Stimulated activated CD4-positive, alpha-beta T cell treated with anti-CD3 and anti-CD28 coated beads, TNF-alpha, amount 100 ng/mL, for 4 hours (primary cell): ENCODE results near the gene GLB1L.
"Not testable (repeated sequence)": the region's sequence is repeated elsewhere in the genome, so short reads cannot be mapped to it uniquely, and the experiment has no call there.

ENCODE experiments used
- DNase-seq, 3 experiments: peaks; one replicate each; pipeline ENCODE4 v3.0.0-alpha.2; 2020; ENCODE audit warnings: low read depth in 3 of 3

GLB1L gene

DNA sequence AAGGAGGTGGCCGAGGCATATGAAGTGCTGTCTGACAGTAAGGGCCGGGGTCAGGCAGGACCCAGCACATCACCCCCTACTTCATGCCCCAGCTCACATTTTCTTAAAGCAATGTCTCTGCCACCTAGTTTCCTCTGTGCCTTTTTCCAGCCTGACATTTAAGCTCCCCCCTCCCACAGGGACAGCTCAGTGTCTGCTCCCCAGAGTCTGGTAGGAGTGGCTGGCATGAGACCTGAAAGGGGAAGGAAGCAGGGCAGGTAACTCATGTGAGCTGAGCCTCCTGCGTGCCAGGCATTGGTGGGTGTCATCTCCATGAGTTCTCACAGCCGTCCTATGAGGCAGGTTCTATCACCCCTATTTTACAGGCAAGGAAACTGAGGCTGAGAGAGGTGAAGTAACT, 35.4 kb upstream of the GLB1L start:
- no peak for DNase-seq

DNA sequence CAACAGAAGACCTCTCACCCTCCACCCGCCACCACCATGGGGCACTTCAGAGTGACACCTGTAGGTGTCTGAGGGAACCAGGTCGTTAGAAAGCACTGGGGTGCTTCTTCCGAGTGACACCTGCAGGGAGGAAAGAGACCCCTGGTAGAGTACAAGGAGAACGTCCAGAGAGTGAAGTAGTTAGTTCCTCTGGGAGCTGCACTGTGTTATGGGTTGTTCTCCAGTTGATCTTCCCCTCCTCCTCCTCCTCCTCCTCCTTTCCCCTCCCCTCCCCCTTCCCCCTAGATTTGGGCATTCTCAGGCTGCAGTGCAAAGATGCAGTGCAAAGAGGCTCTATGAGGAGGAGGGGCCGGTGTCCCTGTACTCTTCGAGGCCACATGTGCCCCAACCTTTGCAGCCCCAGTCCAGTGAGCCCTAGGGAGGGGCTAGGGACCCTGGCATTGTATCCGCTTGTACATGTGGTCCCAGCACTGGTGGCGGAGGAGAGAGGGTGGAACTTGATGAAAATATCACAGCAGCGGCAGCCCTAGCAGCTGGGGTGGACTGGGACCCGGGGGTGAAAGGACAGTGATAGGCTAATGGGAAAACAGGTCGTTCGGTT, 34.8 kb upstream of the GLB1L start:
- DNase-seq = no peak

DNA sequence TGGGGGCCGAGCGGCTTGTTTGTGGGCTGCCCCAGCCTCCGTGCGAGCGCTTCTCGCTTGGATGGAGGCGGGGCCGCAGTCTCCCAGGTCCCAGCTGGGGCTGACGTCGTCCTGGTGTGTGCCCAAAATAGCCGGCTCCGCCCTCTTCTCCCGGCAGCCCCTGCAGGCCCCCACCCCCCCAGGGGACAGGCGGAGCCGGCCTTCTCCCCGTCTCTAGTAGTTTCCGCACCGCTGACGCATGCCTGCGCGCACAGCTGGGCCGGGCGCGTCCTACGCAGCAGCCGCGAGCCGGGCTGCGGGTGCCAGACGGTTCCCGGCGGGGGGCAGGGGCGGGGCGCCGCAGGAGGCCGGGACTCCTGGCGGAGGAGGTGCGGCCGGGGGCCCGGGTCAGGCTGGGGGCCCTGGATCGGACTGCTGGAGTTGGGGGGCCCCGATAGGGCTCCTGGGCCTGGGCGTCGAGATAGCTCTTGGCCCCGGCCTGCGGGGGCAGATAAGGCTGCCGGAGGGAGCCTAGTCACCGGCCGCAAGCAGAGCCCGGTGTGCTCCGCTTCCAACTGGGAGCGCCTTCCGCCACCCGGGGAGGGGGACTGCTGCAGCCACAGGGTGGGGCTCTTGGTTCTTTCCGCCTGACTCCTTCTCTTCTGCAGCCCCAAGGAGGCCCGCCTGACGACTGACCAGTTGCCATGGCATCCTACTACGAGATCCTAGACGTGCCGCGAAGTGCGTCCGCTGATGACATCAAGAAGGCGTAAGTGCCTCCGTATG, 34.1 kb upstream of the GLB1L start, which contains the start of gene DNAJB2:
Gene DNAJB2, plus strand, starts transcription at position 216 of the 765 bp plus-strand sequence. Its CDS starts 468 bp downstream, at position 684.
- DNase-seq = peak; percentile 94 to 99 (median 99)

- DNase-seq = no peak
Observed at GRCh38 chr2:219278655-219279150, 33.5 kb upstream of the GLB1L start.

DNA sequence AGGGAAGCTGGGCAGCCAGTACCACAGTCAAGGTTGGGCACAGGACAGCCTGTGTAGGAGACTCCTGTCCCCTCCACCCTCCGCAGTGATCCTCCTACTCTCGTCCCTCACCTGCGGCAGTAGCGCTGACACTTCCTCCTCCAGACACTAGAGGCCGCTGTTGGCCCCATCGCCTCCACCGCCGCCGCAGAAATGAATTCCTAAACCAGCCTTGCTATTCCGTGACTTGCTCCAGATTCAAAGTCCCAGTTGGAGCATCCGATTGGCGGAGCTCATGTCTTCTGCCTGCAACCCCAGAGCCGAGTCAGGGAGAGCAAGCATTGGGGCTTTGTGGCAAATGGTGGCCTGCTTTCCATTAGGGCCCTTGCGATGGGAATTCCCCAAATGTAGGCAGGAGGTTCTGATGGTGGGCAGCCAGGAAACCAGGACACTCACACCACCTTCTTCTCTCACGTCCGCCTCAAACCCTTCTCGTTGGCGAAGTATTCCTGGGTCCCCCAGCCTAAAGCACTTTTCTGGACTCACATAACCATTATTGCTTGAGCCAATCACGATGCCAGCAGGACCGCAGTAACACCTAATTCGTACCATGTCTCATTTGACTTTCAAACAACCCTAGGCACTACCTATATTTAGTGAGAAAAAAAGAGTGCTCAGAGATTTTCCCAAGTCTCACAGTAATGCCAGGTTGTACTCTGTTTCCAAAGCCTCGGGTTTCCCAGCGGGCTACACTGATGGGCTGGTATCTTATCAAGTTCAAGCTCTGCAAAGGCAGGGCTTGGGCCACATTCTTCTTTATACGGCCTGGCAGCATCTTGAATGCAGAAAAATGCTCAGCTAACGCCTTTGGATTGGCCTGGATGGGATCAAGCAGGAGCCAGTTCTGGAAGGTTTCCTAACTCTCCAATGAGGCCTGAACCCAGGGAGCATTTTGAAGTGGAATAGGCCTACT, 32.7 kb upstream of the GLB1L start:
- peak; percentile 54 to 61 (median 60) for DNase-seq

DNA sequence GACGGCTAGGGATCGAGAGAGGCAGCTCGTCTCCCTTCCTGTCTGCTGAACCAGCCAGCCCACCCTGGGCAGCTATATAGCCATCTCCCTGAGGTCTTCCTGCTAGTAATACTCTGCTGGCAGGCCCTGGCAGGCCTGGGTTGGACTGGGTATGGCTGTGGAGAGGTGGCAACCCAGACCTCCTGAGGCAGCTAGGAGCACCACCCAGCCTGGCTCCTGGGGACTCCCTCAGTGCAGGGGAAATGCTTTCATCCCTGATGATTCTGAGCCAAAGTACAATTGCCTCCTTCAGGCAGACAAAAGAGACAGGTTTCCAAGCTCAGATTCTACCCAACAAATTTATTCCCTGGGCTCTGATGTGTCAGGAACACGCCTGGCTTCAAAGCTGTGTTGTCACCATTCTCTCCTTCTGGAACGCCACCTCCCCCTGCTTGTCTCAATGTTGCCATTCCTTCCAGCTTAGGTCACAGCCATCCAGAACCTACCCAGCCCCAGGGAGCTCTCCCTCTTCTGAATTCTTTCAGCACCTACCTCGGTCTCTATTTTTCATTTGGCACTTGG, 29.2 kb upstream of the GLB1L start:
- no peak for DNase-seq

DNA sequence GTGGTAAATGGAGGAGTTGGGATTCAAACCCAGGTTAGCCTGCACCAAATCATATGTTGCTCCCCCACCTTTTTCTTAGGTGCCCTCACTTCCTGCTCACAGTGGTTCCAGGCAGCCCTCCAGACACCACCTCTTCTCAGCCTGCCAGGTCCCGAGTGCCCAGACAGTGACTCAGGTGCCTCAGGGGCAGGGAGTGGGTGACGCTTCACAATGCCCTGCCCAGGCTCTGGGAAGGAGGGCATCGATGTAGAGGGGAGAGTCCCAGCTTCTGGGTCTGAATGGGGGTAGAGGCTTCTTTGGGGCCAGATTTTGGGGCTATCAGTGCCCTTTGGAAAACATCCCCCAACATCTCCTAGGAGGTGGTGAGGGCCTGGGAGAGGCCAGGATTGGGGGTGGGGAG, 28.7 kb upstream of the GLB1L start:
- no peak for DNase-seq

GRCh38 chr2:219272995-219273394, 27.8 kb upstream of the GLB1L start:
- no peak for DNase-seq

DNA sequence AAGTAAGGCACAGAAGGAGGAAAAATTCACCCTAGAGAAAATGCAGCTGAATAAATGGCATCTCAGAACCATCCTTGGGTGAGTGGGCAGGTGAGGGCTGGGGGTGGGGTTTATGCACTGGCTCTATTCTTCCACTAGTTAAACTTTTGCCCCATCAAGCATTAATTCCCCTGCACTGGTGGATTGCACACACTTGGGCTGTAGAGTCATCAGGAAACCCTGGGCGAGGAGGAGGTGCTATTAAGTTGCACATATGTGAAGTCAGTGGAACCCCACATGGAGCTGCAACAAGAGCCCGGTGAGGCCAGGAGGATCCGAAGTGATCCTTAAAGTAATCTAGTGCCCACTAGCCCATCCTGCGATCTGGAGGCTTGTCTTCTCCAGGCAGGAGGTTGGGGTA, 27.1 kb upstream of the GLB1L start:
- no peak for DNase-seq

DNA sequence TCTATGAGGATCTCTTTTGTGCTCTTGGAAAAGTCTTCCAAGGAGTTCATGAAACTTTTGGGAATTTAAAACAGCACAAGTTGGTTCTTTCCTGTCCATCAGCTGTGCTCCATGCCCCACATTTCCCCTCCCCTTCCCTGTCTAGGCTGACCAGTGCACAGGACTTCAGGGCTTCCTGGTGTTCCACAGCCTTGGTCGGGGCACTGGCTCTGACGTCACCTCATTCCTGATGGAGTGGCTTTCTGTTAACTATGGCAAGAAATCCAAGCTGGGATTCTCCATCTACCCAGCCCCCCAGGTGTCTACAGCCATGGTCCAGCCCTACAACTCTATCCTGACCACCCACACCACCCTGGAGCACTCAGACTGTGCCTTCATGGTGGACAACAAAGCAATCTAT, 25.8 kb upstream of the GLB1L start:
- DNase-seq = no peak

- DNase-seq = no peak
Observed at GRCh38 chr2:219270055-219270372, 24.8 kb upstream of the GLB1L start.

DNA sequence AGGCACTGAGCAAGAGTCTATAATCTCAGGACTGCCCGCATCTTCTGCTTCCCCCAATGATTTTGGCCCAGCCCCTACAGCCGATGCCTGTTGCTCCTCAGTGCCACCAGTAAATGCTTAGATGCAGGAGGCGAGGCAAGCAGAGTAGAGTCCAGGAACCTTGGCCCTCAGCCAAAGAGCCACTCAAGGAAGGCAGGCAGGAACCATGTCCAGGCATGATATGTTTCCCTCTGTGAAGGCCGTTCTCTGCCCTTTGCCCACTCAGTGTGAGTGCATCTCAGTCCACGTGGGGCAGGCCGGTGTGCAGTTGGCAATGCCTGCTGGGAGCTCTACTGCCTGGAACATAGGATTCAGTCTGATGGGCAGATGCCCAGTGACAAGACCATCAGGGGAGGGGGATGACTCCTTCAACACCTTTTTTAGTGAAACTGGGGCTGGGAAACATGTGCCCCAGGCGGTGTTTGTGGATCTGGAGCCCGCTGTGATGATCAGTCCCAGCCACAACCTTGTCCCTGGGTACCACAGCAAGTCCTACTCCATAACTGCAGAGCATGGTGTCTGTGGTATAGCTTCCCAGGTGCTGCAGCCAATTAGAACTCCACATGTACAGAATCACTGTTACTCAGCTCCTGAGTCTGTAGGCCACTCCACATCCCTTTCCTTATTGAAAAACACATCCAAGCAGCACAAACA, 24.3 kb upstream of the GLB1L start:
- no peak for DNase-seq

GRCh38 chr2:219268294-219268693, 23.1 kb upstream of the GLB1L start:
- no peak for DNase-seq

- DNase-seq = no peak
Observed at GRCh38 chr2:219266886-219267285, 21.6 kb upstream of the GLB1L start.

DNA sequence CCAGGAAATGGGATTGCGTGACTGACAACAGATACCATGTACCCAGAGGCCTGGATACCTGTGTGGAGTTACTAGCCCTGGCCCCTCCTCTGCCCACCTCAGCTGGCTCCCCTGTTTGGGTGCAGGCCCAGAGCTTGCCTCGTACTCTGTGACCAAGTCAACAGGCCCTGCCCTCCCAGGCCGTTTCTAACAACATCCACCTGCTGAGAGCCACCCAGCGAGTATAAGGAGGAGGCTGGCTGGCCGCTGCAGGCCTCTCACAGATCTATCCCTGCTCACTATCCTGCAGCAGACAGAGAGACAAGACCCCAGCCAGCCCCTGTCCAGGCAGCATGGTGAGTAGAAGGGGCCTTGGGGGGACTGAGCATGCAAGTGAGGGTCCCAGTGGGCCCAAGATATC, 21.0 kb upstream of the GLB1L start:
- no peak for DNase-seq

- DNase-seq = no peak
Observed at GRCh38 chr2:219261024-219261855, 16.0 kb upstream of the GLB1L start.

- not testable (repeated sequence) for DNase-seq
Observed at GRCh38 chr2:219258942-219259341, 13.7 kb upstream of the GLB1L start.

DNA sequence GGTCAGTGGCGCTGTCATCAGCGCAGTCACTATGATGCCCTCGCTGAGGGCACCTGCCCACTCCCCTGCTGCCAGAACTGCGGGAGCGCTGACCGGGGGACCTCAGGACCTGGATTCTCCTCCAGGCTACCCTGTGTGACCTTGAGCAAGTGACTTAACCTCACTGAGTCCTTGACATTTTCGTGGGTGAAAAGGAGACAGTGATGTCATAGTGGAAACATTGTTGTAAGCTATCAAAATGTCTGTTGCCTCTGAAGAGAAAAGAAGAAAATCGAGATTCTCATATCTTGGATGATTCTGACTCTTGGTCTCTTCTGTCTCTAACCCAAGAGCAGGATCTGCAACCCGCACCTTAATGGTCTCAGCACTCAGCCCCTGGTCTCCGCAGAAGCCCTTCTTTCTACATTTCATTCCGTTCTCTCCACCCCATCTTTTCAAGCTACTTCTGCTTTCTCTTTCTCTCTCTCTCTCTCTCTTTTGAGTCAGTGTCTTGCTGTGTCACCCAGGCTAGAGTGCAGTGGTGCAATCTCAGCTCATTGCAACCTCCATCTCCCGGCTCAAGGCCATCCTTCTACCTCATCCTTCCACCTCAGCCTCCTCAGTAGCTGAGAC, 9.5 kb upstream of the GLB1L start:
- DNase-seq = peak in 1 of 3 experiments; percentile 25

DNA sequence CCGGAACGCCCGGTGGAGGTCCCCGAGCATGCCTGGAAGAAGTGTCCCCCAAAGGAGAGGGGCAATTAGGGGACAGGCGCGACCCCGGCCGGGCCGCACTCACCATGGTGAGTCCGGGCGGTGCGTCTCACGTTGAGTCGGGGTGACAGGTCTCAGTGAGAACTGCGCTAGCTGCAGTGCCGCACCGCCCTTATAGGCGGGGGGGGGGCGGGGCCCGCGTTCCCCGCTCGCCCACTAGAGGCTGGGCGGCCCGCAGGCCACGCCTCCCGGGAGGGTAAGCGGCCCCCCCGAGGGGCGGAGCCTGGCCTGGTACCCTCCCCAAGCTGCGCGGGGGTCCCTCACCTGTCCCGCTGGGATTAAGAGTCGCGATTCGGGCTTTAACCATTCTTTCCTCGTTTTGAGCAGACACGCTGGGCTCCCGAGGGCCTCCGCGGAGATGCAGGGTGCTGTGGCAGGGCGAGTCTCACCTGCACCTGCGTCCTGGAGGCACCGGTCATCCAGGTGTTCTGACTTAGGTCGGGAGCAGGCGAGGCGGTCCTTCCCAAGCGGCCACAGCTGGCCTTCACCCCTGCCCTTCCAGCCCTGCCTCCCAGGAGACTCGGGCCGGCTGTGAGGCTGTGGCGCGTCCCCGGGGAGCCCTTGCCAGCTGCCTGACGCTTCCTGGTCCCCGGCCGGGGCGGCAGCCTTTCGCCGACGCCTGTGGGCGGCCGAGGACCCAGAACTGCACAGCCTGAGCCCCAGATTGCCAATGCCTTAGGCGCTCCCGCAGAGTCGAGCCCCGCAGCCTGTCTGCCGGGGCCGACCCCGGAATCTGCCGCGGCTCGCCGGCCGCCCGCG, 8.7 kb upstream of the GLB1L start, which contains the start of gene TUBA4A:
Gene TUBA4A, minus strand, starts transcription at position 166 of the 837 bp plus-strand sequence. Its CDS starts 60 bp downstream, at position 106.
- peak; percentile 81 to 88 (median 84) for DNase-seq
